ENCODE data around the gene UBALD1. TPM values are rescaled to one million over a fixed set of nuclear protein-coding genes. Genes with fewer than 3 reads are reported as not detected.
"Not testable (repeated sequence)": the region's sequence is repeated elsewhere in the genome, so short reads cannot be mapped to it uniquely, and the experiment has no call there.

UBALD1 gene
- total and polyA plus RNA-seq, 12 donors: 3.7 to 92.7 (median 18.9) TPM

- Histone ChIP-seq H3K27me3 (no peaks in the 10 kb centered on the region), H3K4me1 (replicated peaks in 1 of 2) (no peaks in the 10 kb centered on the region), H3K9me3 (replicated peaks in 1 of 3) (no peaks in the 10 kb centered on the region), H3K4me3 (no peak overlapping the region), H3K36me3 (replicated peaks in 1 of 2) (no peaks in the 10 kb centered on the region), H3K27ac (no peak overlapping the region)
- no peak for DNase-seq
- WGBS, 4 donors: 94 to 97% (median 95%) methylated on average over 6 to 15 of the region's 15 CpGs
- intact Hi-C loops (cut with DNase I): no loop called here
- TF ChIP-seq CTCF (IDR thresholded peaks at IDR 0.05) (no peak), POLR2A (IDR thresholded peaks at IDR 0.05) (no peak)
These were observed 38.7 kb downstream of the UBALD1 start for GRCh38 chr16:4576008-4576407.

GRCh38 chr16:4574919-4575705 lies 39.6 kb downstream of the UBALD1 start:
- no peak for TF ChIP-seq POLR2A (IDR thresholded peaks at IDR 0.05)
- no peak for TF ChIP-seq CTCF (IDR thresholded peaks at IDR 0.05)
- Histone ChIP-seq H3K4me3 (no peak overlapping the region), H3K9me3 (replicated peaks in 1 of 3) (no peaks in the 10 kb centered on the region), H3K4me1 (replicated peaks in 1 of 2) (no peaks in the 10 kb centered on the region), H3K36me3 (replicated peaks in 1 of 2) (no peaks in the 10 kb centered on the region), H3K27me3 (no peaks in the 10 kb centered on the region), H3K27ac (no peak overlapping the region)
- intact Hi-C loops (cut with DNase I): no loop called here
- no peak for DNase-seq
- WGBS, 4 donors: 75 to 78% (median 76%) methylated on average over 4 to 11 of the region's 11 CpGs

- WGBS, 4 donors: 76 to 81% (median 80%) methylated on average over 7 of the region's 7 CpGs
- intact Hi-C loops (cut with DNase I); H3K27ac ChIP-seq; H3K4me1 ChIP-seq (replicated peaks in 1 of 2); H3K9me3 ChIP-seq (replicated peaks in 1 of 3); H3K4me3 ChIP-seq; H3K36me3 ChIP-seq (replicated peaks in 1 of 2); H3K27me3 ChIP-seq; DNase-seq: not testable (repeated sequence)
These were observed 40.8 kb downstream of the UBALD1 start for GRCh38 chr16:4573926-4574325.

GRCh38 chr16:4572715-4573114 lies 42.0 kb downstream of the UBALD1 start:
- TF ChIP-seq POLR2A (IDR thresholded peaks at IDR 0.05) (no peak), CTCF (IDR thresholded peaks at IDR 0.05) (no peak)
- Histone ChIP-seq H3K4me3 (no peak overlapping the region), H3K27me3 (no peaks in the 10 kb centered on the region), H3K36me3 (replicated peaks in 1 of 2) (no peaks in the 10 kb centered on the region), H3K9me3 (replicated peaks in 1 of 3) (no peaks in the 10 kb centered on the region), H3K27ac (no peak overlapping the region), H3K4me1 (replicated peaks in 1 of 2) (no peaks in the 10 kb centered on the region)
- intact Hi-C loops (cut with DNase I): no loop called here
- 29 to 49% (median 41%) methylated on average over 3 to 4 of the region's 4 CpGs for WGBS, 4 donors
- peak in 3 of 7 donors; percentile 16 to 55 (median 27) for DNase-seq
